Transverse colon (tissue), 3 donors: ENCODE results near the gene TMEM238.

ENCODE experiments used
- EP300 ChIP-seq: sonication (generic); formaldehyde crosslinking; IDR thresholded peaks from one replicate; pipeline ENCODE4 v1.6.1; 2017; ENCODE audit warnings: antibody characterized with exemption, low read depth
- TF ChIP-seq, protein P1 (sequence below), 5 experiments: fragments of 200-600 bp in 3 of 5; fragments of 450-650 bp in 2 of 5; sonication (generic) in 3 of 5; IDR thresholded peaks; 1 replicate in 2 of 5; 2 replicates in 3 of 5; pipeline ENCODE4 v1.5.1; 2016 to 2017; ENCODE audit warnings: antibody characterized with exemption in 5 of 5, inconsistent platforms in 3 of 5, mild to moderate bottlenecking in 2 of 5, moderate library complexity in 1 of 5

DNA sequence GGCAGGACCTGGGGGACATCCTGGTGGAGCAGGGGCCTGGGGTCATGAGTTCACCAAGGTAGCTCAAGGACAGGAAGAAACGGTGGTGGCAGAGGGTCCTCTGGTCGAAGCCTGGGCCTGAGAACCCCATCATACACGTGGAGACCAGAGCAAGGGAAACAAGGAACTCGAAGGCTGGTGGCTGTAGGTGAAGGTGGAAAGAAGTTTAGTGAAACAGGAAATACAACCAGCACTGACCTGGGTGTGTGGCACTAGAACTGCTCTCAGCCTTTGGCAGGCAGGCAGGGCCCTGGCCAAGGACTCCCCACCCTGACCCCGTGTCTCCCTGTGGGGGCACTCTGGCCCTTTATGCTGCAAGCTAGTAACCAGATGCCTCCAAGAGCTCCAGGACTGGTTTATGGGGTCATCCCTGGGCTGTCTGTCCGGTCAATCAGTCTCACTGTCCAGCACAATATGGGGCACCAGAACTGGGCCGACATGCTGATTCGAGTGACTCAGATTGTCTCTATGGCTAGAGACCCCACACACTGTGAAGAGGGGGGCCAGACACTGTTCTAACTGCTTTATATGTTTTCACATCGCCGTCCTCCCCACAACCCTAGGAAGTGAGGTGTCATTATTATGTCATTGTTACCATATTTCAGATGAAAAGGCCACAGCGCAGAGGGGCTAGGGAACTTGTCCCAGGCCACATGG, 33.3 kb downstream of the TMEM238 start:
- TF ChIP-seq EP300, result no peak
- TF ChIP-seq, protein P1, sequence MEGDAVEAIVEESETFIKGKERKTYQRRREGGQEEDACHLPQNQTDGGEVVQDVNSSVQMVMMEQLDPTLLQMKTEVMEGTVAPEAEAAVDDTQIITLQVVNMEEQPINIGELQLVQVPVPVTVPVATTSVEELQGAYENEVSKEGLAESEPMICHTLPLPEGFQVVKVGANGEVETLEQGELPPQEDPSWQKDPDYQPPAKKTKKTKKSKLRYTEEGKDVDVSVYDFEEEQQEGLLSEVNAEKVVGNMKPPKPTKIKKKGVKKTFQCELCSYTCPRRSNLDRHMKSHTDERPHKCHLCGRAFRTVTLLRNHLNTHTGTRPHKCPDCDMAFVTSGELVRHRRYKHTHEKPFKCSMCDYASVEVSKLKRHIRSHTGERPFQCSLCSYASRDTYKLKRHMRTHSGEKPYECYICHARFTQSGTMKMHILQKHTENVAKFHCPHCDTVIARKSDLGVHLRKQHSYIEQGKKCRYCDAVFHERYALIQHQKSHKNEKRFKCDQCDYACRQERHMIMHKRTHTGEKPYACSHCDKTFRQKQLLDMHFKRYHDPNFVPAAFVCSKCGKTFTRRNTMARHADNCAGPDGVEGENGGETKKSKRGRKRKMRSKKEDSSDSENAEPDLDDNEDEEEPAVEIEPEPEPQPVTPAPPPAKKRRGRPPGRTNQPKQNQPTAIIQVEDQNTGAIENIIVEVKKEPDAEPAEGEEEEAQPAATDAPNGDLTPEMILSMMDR (IDR thresholded peaks at IDR 0.05), result no peak
